NCI-H345 treated with DMSO at 0.1 percent for 48 hours (cell line): Measurements from ENCODE around the gene SCAANT1.

Experiments used
- DNase-seq: peaks from one replicate; lab custom pipeline; 2025; ENCODE audit not compliant: unreplicated experiment; lab: John Stamatoyannopoulos, UW

SCAANT1 gene

DNA sequence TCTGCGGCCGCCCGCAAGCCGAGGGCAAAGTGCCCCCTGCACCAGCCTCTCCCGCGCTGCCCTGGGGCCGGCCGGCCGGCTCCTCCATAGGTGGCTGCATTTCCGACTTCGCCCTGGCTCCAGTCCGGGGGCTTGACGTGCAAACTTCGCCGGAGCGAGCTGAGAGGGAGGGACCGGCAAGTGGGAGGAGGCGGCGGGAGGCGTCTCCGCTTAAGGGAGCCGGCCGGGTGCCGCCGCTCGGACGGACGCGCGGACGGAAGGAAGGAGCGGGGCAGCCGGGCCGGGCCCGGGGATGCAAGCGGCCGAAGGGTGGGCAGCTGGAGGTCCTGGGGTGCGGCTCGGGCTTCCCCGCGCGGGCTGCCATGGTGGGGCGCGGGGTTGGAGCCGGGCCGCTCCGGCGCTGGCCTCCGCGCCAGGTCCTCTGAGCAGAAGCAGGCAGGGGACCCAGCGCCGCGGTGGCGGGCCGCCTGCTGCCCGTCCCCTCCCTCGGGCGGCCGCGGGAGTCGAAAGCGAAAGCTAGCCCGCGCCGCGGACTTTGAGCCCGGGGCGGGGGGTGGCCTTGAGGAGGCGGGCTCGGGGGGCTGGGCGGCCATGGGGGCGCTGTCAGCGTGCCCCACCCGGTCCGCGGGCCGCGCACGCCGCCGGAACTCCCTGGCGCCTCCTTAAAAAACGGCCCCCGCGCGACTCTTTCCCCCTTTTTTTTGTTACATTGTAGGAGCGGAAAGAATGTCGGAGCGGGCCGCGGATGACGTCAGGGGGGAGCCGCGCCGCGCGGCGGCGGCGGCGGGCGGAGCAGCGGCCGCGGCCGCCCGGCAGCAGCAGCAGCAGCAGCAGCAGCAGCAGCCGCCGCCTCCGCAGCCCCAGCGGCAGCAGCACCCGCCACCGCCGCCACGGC lies at the start of gene SCAANT1:
Gene SCAANT1 (minus strand): TSS at position 511 of the 895 bp plus-strand sequence.
- DNase-seq = peak; percentile 53

DNA sequence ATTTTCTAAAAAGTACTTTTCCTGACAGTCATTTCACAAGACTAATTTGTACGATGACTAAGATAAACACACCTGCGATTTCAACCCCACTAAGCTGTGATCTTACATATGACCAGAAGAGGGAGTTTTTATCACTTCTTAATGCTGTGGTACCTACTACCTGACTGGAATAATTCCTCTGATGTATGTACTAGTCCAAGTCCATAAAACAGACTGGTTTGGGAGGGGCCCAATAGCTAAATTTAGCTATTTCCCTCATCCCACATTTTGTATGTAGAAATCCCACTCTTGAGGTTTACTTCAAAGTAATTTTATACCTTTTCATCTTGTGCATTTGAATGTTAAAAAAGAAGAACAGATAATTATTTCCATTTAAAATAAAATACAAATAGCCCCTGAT lies 49.7 kb upstream of the SCAANT1 start:
- DNase-seq = peak; percentile 29

DNA sequence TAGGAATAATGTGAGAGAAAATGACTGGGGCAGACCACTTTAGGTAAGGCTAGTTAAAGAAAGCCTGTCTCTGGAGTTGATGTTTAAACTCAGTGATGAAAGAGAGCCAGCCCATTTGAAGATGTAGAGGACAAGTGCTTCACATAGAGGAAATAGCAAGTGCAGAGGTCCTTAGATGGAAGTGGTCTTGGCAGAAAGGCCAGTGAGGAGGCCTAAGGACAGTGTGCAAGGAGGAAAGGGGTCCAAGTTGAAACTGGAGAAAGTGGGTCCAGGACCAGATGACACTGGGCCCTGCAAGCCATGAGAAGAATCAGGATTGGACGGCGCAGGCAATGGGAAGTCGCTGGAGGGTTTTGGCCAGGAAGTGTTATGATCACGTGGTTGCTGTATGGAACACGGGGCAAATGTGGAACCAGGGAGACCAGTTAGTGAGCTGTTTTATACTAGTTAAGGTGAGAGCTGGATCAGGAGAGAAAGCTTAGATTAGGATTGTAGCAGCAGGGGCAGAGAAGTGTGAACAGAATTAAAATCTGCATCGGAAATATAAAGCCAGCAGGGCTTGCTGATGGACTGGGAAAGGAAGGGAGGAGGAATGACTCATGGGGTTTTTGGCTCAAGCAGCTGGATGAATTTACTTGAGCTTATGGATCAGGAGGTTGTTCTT lies 48.0 kb upstream of the SCAANT1 start:
- no peak for DNase-seq

DNA sequence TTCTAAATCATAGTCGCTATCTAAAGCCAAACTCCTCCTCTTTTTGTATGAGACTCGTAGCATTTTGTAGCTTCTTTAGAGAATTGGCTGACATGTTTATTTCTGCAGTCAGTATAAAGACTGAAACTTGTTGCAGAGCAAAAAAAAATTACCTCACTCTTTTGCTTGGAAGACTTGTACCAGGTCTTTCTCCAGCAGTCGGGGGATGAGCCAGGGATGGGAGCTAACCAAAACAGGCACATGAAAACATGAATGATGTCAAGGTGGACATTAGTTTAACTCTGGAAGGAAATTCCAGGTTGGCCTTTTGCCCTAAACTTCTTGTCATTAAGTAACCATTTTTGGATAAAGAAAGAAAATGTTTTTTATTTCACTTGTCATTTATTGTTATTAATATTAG lies 47.0 kb upstream of the SCAANT1 start:
- no peak for DNase-seq

DNA sequence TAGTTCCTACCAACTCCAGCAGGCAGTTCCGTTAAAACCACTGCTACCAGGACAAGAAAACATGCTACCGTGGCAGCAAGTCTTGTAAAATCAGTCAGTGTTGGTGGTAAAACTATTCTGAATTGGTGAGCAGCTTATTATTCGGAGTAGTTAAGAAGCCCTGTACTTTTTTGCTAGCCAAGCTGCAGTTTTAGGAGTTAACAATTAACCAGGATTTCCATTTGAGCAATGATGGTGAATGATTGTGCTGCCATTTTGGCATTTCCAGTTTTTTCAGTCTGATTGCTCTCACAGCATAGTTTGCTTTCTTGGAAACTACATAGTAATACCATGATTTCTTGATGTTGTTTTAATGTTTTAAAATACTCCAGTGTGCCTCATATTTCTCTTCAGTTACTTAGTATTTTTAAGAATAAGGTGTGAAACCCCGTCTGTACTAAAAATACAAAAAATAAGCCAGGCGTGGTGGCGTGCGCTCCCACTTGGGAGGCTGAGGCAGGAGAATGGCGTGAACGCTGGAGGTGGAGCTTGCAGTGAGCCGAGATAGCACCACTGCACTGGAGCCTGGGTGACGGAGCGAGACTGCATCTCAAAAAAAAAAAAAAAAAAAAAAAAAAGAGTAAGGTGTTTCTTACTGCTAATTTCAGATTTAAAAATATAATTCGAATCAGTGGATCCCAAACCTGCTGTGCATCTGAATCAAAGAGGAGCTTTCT lies 43.8 kb upstream of the SCAANT1 start:
- no peak for DNase-seq

DNA sequence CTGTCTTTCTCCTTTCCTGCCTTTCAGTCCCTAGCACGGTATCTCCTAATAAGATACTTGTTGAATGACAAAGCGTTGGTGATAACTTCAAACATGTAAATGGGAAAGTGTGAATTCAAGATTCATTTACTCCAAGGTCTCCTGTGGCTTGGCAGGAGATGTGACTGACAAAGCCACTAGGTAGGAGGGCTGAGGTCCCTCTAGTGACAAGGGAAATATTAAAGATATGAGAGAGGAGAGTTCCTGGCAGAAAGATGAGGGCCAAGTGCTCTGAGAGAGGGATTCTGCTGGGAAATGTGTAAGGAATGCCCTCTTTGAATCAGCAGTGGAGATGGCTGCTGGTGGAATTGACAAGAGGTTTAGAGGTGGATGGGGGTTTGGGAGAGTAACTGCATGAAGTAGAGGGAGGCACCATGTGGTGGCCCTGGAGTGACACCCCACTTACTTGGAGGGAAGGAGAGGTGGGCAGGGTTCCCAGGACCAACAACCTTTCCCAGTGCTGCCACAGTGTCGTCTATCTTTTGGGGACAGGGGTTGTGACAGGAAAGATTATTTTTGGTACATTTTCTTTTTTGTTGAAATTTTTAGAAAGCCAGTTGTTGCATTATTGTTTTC lies 43.0 kb upstream of the SCAANT1 start:
- no peak for DNase-seq

DNA sequence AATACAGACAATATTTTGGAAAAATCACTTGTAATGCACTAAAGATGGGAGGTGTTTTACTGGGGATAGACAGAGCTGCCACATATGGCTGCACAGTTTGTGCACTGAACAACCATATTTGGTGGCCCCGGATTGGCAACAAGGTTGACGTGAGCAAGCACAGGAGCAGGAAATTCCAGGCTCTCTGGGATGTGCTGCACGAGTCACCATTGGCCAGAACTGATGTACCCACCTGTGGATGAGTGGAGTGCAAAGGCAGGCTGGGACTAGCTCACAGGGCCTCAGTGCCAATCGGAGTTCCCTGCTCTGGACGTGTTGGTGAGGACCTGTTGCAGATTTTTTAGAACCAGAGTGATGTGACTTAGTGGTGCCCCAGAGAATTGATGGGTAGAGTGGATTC lies 42.0 kb upstream of the SCAANT1 start:
- no peak for DNase-seq

DNA sequence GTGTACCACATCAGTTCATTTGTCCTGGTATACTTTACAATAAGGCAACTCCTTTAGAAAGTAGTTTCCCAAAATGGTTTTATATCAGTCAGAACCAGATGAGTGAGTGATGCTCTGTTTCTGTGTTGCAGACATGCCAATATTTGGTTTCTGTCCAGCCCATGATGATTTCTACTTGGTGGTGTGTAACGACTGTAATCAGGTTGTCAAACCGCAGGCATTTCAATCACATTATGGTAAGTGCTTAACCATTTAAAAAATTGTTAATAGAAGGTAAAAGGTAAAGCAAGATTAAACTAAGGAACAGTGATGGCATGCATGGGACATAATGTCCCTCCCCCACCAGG lies 40.0 kb upstream of the SCAANT1 start:
- no peak for DNase-seq

DNA sequence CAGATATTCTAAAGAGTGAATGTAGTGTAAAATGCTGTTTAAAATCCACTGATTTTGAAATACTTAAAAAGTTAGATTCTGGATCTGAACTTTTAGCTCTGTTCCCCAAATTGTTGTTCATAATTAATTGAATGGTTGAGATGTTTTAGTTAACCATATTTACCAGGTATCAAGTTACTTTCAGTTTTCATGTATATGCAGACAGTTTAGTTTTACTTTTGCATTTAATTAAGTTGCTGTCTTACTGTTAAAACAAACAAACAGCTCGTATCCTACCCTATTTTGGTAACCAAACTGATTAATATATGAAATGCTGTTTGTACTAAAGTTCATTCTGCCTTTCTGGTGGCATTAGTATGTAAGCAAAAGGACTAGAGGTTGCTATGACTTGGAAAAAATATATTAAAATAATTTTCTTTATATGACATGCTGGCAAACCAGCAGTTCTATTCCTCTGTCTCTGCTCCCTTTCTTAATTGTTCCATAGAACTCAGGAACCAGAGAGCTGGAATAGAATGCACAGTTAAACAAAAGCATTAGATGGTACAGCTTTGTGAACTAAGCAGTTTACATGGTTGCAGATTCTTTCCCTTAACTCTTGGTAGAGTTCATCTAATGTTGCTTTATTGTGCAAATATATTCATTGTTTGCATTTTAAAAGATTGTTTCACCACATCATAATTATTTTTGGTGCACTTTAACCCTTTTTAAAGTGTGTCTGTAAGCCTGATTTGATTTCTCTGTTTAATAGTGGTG lies 39.5 kb upstream of the SCAANT1 start:
- DNase-seq = no peak

DNA sequence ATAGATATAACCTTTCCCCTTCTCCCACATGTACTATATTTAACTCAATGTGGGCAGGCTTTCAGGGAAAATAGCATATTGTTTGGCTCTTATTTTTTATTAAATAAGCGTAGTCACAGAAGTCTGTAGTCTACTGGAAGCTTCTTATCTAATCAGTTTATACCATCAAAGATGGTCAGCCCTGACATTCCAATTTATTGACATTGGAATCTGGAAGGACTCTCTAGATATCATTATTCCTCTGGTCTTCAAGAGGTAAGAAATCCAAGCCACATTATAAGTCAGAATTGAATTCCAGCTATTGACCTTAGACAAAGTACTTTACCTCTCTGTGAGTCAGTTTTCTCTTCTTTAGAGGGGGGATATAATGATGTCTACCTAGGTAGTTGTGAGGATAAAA lies 38.5 kb upstream of the SCAANT1 start:
- no peak for DNase-seq

DNA sequence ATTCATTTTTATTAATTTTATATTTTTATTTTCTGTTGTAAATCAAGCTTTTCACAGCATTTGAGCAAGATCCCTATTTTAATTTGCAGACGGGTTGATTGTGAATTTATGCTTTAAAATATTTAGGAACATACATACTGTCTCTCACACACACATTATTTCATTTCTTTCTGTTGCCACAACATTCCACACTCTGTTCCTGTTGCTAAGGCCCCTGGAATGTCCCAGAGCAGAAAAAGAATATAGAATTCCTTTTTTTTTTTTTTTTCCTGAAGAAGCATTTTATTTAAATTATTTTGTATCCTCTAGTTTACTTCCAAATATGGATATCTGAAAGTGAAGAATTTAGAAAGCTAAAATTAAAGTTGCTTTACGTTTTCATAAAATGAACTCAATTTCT lies 36.8 kb upstream of the SCAANT1 start:
- no peak for DNase-seq

DNA sequence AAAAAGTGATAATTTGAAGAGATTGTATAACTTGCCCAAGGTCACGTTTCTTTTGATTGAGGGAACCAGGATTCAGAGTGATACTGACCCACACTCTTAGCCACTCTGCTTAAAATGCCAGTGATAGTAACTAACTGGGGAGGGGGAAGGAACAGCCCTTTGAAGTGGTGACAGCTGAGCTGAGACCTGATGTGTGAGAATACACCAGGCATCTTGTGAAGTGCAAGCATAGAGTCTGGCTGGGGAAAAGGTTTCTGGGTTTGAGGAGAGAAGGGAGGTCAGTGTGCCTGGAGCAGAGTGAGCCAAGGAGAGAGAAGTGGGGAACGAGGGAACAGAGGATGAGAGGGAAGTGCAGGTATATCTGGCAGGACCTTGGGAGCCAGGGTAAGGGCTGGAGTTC lies 35.4 kb upstream of the SCAANT1 start:
- no peak for DNase-seq

DNA sequence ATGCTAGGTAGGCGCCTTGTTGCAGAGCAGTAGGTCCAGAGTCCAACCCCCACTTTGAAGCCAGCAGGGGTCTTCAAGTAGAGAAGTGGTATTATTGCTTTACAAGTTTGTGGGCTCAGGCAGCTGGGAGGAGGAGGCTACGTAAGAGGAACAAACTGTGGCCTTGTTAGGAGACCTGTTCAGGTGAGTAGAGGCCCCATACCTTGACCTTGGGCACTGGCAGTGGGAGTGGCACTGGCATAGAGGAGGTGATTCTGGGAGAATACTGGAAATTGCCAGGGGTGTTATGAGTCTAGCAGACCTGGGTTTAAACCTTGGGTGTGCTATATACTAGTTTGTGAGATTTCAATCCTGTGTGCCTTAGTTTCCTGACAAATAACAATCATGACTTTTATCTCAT lies 34.6 kb upstream of the SCAANT1 start:
- DNase-seq = no peak

DNA sequence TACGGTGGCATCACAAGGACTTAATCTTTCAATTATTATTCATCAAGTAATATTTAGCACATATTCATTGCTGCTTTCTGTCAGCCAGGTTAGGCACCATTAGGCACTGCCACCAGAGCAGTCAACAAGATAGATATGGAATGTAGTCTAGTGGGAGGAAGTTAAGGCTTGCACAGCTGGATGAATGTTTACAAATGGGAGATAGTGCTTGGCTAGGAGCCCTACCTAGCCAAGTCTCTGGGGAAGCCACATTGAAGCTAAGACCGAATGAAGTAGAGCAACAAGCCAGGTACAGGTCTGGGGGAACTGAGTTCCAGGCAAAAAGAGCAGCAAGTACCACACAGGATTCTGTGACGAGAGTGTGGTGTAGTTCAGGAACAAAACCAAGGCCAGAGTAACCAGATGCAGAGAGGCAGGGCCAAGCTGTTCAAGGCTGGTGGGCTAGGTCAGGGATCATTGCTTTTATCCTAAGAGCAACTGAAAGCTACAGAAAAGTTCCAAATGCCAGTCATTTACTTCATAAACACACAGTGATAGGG lies 33.4 kb upstream of the SCAANT1 start:
- no peak for DNase-seq

DNA sequence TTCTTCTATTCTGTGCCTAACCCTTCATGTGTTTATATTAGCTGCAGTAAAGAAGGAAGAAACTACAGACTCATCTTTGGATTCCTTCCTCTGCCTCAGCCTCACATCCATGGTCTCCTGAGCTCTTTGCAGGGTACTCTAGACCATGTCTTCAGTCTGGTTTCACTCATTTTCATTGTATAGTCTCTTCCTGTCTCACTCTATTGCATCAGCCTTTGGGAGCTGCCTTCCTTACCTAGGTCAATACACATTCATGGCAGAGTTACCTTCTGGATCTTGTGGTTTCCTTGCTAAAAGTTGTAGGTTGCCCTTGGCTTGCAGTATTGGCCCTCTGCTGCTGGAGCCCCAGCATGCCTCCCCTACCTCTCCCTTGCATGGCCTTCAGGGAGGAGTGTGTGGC lies 31.5 kb upstream of the SCAANT1 start:
- no peak for DNase-seq

DNA sequence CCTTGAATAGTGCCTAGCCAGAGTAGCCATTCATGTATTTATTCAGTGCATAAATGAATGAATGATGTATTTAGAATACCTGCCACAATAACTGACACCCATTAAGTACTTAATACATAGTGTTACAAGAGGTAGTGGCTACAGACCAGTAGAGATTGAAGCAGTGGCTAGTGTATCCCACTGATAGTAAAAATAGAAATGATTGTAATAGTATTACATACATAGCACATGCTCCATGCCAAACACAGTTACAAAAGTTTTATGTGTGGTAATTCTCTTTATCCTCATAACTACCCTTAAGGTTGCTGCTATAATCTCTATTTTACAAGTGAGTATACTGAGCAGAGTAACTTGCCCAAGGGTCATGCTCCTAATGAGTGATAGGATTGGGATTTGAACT lies 30.3 kb upstream of the SCAANT1 start:
- DNase-seq = no peak

DNA sequence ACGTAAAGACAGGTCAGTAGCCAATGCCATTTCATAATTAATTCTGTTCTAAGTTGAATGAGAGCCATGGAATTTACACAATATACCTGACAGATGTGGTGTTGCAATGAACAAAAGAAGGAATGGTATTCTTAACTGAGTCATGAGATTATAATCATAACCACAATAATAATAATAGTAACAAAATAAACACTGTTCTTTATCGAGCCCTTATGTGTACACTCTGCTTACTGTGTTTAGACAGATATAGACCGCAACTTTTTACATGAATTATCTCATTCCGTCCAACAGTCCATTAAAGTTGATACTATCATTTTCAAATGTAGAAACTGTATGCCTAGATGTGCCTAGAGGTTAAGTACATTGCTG lies 28.2 kb upstream of the SCAANT1 start:
- no peak for DNase-seq

DNA sequence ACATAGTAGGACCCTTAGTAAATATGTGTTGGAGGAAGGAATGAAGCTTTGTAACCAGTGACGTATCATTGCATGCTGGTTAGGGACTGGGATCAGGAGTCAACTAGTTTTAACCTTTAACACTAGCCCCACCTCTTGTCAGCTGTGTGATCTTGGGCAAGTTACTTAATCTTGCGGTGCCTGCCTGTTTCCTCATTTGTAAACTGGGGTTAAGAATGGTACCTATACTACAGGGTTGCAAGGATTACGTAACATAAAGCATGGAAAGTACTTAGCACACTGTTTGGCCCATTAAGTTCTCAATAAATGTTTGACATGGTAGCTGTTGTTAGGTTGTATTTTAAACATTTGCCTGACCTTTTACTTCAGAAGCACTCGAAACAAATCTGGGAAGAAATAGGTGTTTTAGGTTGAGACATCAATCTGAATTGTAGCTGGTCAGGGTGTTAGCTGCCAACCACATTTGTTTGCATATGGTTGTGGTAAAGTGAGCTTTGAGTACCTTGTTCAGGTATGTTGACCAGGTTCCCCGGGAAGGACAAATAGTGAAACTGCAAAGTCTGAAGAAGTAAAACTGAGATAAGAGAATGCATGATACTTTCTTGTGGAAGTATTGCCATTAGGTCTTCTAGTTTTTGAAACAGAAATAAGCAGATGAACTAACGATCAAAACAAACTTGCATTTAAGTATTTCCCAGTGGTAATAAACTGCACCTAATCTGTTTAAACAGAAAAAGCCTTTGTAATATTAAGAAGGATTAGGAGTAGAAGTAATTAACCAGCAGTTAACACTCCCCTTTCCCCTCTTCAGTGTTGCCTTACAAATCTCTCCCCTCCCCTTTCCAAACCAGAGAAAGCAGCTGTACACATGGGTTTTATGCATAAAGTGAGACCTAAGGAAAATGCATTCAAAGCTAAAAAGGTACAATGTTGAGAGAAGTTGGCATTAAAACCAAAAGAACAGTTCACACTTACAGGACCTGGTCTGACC lies 25.8 kb upstream of the SCAANT1 start:
- DNase-seq = no peak

DNA sequence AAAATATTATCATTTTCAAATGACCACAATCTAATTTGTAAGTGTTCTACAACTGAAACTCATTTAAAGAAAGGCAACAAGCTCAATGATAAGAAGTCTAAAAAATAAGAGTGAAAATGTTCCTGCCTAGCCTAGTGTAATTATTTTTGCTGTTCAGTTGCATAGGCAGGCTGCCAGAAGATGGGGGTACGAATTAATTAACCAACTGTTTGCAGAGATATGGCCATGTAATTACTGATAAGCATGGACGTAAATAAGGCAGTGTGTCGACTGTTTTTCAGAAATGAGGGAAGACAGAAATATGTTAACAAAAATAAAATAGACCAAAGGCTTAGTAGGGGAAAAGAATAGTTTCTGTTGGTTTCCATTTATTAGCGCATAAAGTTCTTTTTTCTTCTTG lies 24.7 kb upstream of the SCAANT1 start:
- no peak for DNase-seq
